ENCODE results near the gene ADAP1.

- TF ChIP-seq, protein P1, sequence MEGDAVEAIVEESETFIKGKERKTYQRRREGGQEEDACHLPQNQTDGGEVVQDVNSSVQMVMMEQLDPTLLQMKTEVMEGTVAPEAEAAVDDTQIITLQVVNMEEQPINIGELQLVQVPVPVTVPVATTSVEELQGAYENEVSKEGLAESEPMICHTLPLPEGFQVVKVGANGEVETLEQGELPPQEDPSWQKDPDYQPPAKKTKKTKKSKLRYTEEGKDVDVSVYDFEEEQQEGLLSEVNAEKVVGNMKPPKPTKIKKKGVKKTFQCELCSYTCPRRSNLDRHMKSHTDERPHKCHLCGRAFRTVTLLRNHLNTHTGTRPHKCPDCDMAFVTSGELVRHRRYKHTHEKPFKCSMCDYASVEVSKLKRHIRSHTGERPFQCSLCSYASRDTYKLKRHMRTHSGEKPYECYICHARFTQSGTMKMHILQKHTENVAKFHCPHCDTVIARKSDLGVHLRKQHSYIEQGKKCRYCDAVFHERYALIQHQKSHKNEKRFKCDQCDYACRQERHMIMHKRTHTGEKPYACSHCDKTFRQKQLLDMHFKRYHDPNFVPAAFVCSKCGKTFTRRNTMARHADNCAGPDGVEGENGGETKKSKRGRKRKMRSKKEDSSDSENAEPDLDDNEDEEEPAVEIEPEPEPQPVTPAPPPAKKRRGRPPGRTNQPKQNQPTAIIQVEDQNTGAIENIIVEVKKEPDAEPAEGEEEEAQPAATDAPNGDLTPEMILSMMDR (conservative IDR thresholded peaks at IDR 0.05; ENCODE audit: low read depth, low read length): no peak
- TF ChIP-seq EZH2 (IDR thresholded peaks at IDR 0.05; ENCODE audit: borderline replicate concordance, low read depth, low read length, poor library complexity, severe bottlenecking): no peak
These were observed 63.2 kb downstream of the ADAP1 start for GRCh38 chr7:891291-891690.

Data from A673 (cell line).